Thyroid gland (tissue), 4 donors: Measurements from ENCODE around the gene ABAT.

ENCODE experiments used
- CTCF ChIP-seq, 6 experiments: fragments of 200-600 bp in 3 of 6; fragments of 450-650 bp in 3 of 6; sonication (generic) in 3 of 6; IDR thresholded peaks; one replicate each; pipeline ENCODE4 v1.5.1; 2016 to 2019; ENCODE audit warnings: antibody characterized with exemption in 6 of 6, mild to moderate bottlenecking in 2 of 6, inconsistent platforms in 1 of 6, moderate library complexity in 1 of 6
- POLR2A ChIP-seq, 2 donors: fragments of 450-650 bp; IDR thresholded peaks; one replicate each; pipeline ENCODE4 v1.6.1; 2017; ENCODE audit warnings: antibody characterized with exemption in 2 of 2, mild to moderate bottlenecking in 2 of 2, moderate library complexity in 1 of 2

GRCh38 chr16:8725513-8726178 lies 51.2 kb downstream of the ABAT start:
- TF ChIP-seq CTCF (IDR thresholded peaks at IDR 0.05) (no peak), POLR2A (IDR thresholded peaks at IDR 0.05) (no peak)
